Mucosa of rectum (tissue), 2 donors: ENCODE data around the gene MCL1.
A peak's percentile ranks its signal among the peaks of the same experiment; 100 is the strongest.
"Not testable (repeated sequence)": the region's sequence is repeated elsewhere in the genome, so short reads cannot be mapped to it uniquely, and the experiment has no call there.

ENCODE experiments used
- H3K27ac ChIP-seq, 2 donors: one replicate each; pipeline ENCODE4 v1.7.0; 2013; ENCODE audit warnings: inconsistent platforms in 2 of 2, low read depth in 2 of 2, low read length in 2 of 2
- H3K27me3 ChIP-seq, 2 donors: one replicate each; pipeline ENCODE4 v1.7.0; 2013; ENCODE audit warnings: low read length in 2 of 2; ENCODE audit not compliant: control insufficient read depth in 2 of 2, insufficient read depth in 2 of 2
- H3K36me3 ChIP-seq, 2 donors: one replicate each; pipeline ENCODE4 v1.7.0; 2013; ENCODE audit warnings: low read length in 2 of 2; ENCODE audit not compliant: control insufficient read depth in 2 of 2, insufficient read depth in 2 of 2
- H3K4me1 ChIP-seq, 2 donors: one replicate each; pipeline ENCODE4 v1.7.0; 2013; ENCODE audit warnings: low read length in 2 of 2, mild to moderate bottlenecking in 1 of 2; ENCODE audit not compliant: control insufficient read depth in 2 of 2, insufficient read depth in 2 of 2
- H3K4me3 ChIP-seq, 2 donors: one replicate each; pipeline ENCODE4 v1.7.0; 2013; ENCODE audit warnings: low read length in 2 of 2
- H3K9ac ChIP-seq, 2 donors: one replicate each; pipeline ENCODE4 v1.7.0; 2013; ENCODE audit warnings: low read length in 2 of 2, low read depth in 1 of 2, mild to moderate bottlenecking in 1 of 2
- H3K9me3 ChIP-seq, 2 donors: one replicate each; pipeline ENCODE4 v1.7.0; 2013; ENCODE audit warnings: low read length in 2 of 2; ENCODE audit not compliant: control insufficient read depth in 2 of 2
- donor health status: healthy.
- donor health status: Normal muscosa, but diverticular disease.

MCL1 gene

GRCh38 chr1:150579110-150579944 is at the start of gene MCL1:
Gene MCL1 (minus strand): TSS chr1:150579610. CDS start chr1:150579530, 80 bp downstream.
- Histone ChIP-seq H3K4me1 (peaks cover 24 to 36% of the 10 kb centered on the region in 2 donors), H3K27ac (peak within 1 kb of the TSS; percentile 96 to 97), H3K27me3 (no peaks in the 10 kb centered on the region), H3K9me3 (no peaks in the 10 kb centered on the region), H3K9ac (peak within 1 kb of the TSS; percentile 95 to 100), H3K36me3 (peaks cover 32 to 33% of the 10 kb centered on the region in 2 donors), H3K4me3 (peak within 1 kb of the TSS; percentile 84 to 94)

- Histone ChIP-seq H3K36me3 (peaks cover 28 to 38% of the 10 kb centered on the region in 2 donors), H3K4me3 (peak overlapping the region; percentile 86 to 92), H3K4me1 (peaks cover 5 to 6% of the 10 kb centered on the region in 2 donors)
Measured at GRCh38 chr1:150628766-150629114, 49.3 kb upstream of the MCL1 start.

GRCh38 chr1:150627826-150628410 is 48.5 kb upstream of the MCL1 start:
- Histone ChIP-seq H3K27me3 (no peaks in the 10 kb centered on the region), H3K9ac (peak overlapping the region; percentile 90 to 96), H3K36me3 (peaks cover 34 to 44% of the 10 kb centered on the region in 2 donors), H3K27ac (no peak overlapping the region), H3K4me3 (peak overlapping the region in 1 of 2 donors; percentile 86), H3K4me1 (peaks cover 6 to 7% of the 10 kb centered on the region in 2 donors), H3K9me3 (no peaks in the 10 kb centered on the region)

More at GRCh38 chr1:150628766-150629114, 49.3 kb upstream of the MCL1 start:
- Histone ChIP-seq H3K9ac (peak overlapping the region; percentile 90 to 96), H3K27ac (peak overlapping the region; percentile 98 to 99), H3K9me3 (no peaks in the 10 kb centered on the region), H3K27me3 (no peaks in the 10 kb centered on the region)

GRCh38 chr1:150626150-150626549 is 46.7 kb upstream of the MCL1 start:
- peaks cover 9 to 10% of the 10 kb centered on the region in 2 donors for H3K4me1 ChIP-seq
- no peak overlapping the region for H3K4me3 ChIP-seq
- H3K36me3 ChIP-seq = peaks cover 38 to 54% of the 10 kb centered on the region in 2 donors
- H3K9ac ChIP-seq = no peak overlapping the region
- H3K27me3 ChIP-seq = no peaks in the 10 kb centered on the region
- no peaks in the 10 kb centered on the region for H3K9me3 ChIP-seq
- H3K27ac ChIP-seq = no peak overlapping the region

GRCh38 chr1:150624546-150624945 is 45.1 kb upstream of the MCL1 start:
- not testable (repeated sequence) for H3K9ac ChIP-seq, H3K9me3 ChIP-seq, H3K4me3 ChIP-seq, H3K27ac ChIP-seq, H3K27me3 ChIP-seq
- H3K4me1 ChIP-seq = peaks cover 21 to 24% of the 10 kb centered on the region in 2 donors
- peaks cover 41 to 65% of the 10 kb centered on the region in 2 donors for H3K36me3 ChIP-seq

GRCh38 chr1:150624134-150624533 is 44.7 kb upstream of the MCL1 start:
- H3K9me3 ChIP-seq, H3K4me3 ChIP-seq, H3K27me3 ChIP-seq, H3K9ac ChIP-seq, H3K27ac ChIP-seq: not testable (repeated sequence)
- Histone ChIP-seq H3K36me3 (peaks cover 44 to 69% of the 10 kb centered on the region in 2 donors), H3K4me1 (peaks cover 21 to 27% of the 10 kb centered on the region in 2 donors)

- Histone ChIP-seq H3K9ac (peak overlapping the region in 1 of 2 donors; percentile 41), H3K27me3 (no peaks in the 10 kb centered on the region), H3K36me3 (peaks cover 44 to 69% of the 10 kb centered on the region in 2 donors)
Measured at GRCh38 chr1:150622303-150622975, 43.0 kb upstream of the MCL1 start.

GRCh38 chr1:150621497-150622302 is 42.3 kb upstream of the MCL1 start:
- H3K36me3 ChIP-seq = peaks cover 39 to 61% of the 10 kb centered on the region in 2 donors
- H3K27me3 ChIP-seq = no peaks in the 10 kb centered on the region
- peaks cover 14 to 22% of the 10 kb centered on the region in 2 donors for H3K4me1 ChIP-seq
- no peak overlapping the region for H3K4me3 ChIP-seq
- H3K9me3 ChIP-seq = no peaks in the 10 kb centered on the region
- H3K9ac ChIP-seq = peak overlapping the region; percentile 2 to 41
- H3K27ac ChIP-seq = peak overlapping the region; percentile 27 to 61

More at GRCh38 chr1:150622303-150622975, 43.0 kb upstream of the MCL1 start:
- H3K9me3 ChIP-seq = no peaks in the 10 kb centered on the region
- no peak overlapping the region for H3K4me3 ChIP-seq
- peak overlapping the region in 1 of 2 donors; percentile 61 for H3K27ac ChIP-seq
- H3K4me1 ChIP-seq = peaks cover 14 to 22% of the 10 kb centered on the region in 2 donors

- peaks cover 33 to 55% of the 10 kb centered on the region in 2 donors for H3K36me3 ChIP-seq
- H3K9ac ChIP-seq = peak overlapping the region in 1 of 2 donors; percentile 28
- H3K27ac ChIP-seq = no peak overlapping the region
- H3K9me3 ChIP-seq = no peaks in the 10 kb centered on the region
- no peaks in the 10 kb centered on the region for H3K27me3 ChIP-seq
- peaks cover 14 to 23% of the 10 kb centered on the region in 2 donors for H3K4me1 ChIP-seq
- no peak overlapping the region for H3K4me3 ChIP-seq
Measured at GRCh38 chr1:150620919-150621318, 41.5 kb upstream of the MCL1 start.
